Kidney capillary endothelial cell (primary cell): ENCODE measurements around the gene PITPNB.

Experiments
- DNase-seq: peaks from one replicate; pipeline ENCODE4 v3.0.0-alpha.2; 2018; ENCODE audit warnings: low spot score

PITPNB gene

DNA sequence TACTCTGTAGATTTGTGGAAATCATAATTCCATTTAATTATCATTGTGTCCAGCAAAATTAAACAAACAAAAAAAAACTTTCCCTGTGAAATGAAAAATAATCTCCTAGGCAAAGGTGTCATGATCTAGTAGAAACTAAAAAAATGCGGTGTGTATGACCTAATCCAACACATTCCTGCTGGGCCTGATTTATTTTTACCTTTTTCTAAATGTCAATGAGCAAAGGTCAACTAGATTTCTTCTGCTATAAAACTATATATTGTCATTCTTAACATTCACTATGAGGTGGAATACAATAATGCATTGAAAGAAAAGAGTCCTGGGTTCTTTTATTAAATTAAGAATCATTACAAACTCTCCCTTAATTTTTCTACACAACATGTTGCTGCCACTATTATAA, 60.4 kb downstream of the PITPNB start:
- DNase-seq: no peak

DNA sequence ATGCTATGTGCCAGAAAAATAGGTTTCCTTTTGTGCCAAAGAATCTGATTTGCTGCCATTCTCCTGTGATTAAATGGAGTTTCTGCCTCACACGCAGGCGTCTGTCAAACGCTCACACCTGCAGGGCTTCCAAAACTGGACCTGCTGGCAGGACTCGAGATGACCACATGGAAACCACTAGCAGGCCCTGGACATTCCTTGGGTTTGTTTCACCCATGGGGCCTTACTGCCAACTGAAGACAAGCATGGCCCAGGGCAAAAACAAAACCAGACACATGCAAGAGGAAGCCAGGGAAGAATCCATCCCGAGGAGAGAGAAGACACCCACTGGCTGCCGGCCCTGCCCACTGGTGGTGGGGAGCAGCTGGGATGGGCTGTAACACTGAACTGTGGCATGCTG, 61.6 kb downstream of the PITPNB start:
- DNase-seq: no peak

DNA sequence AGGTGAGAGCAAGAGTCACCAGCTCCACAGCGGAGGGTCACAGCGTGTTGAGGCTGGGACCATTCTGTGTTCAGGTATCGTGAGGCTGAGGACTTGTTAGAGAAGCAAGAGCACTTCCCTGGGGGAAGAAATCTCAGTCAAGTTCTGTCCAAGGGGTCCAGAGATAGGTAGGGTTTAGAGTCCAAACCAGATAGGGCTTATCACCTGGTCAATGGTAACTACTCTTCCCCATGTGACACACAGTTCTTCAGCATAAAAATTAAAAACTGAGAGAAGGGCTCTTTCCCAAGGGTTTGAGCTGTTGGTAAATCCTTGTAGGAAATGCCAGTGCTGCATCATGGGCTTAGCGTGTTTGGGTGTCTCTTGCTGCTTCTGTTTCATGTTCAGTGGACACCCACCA, 62.7 kb downstream of the PITPNB start:
- no peak for DNase-seq

DNA sequence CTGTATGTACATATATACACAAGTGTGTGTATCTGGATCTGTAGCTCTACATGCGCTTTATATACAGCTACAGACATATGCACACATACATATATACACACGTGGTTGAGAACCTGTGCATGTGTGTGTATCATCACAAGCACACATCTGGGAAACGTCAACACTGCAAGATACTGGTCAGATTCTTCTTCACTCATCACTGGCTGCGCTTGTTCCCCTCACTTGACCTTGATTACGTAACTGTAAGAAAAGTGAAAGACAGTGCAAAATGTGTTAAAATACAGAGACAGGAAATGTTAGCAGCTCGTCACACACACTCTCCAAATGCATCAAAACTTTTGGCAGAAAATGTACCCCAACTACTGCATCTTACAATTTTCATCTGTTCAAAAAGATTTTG, 65.6 kb downstream of the PITPNB start:
- DNase-seq: no peak

GRCh38 chr22:27851974-27852746, 66.9 kb downstream of the PITPNB start:
- DNase-seq: no peak

- DNase-seq: peak; percentile 19
Observed at GRCh38 chr22:27850000-27850521, 69.0 kb downstream of the PITPNB start.

DNA sequence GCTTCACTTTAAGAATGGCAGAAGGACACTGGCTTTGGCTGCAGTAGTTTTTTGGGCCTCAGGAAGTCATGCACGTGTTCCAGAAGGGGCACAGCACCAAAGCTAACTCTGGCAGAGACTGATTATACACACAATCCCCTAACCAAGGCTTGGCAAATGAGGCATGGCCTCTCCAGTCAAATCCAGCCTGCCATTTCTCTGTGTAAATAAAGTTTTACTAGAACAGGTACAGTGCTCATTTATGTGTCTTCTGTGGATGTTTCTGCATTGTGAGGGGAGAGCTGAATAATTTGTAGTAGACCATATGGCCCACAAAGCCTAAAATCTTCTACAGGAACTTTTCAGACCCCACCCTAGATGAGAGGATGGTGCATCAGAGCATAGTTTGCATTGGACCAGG, 71.1 kb downstream of the PITPNB start:
- no peak for DNase-seq

DNA sequence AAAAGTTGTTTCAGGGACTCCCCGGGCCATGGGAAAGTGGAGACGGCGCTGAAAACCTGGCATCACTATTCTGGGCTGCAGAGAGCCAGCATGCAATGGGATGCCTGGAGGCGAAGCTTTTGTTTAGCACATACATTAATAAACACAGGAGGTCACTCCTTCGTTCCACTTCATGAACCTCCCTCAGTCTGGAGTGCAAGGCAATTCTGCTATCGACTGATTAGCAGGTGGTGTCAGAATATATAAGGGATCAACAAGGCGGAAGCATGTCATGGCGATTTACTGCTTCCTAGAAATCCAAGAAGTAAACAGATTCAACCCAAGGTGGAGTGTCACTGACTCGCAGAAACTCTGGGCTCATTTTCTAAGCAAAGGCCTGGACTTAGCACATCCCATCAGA, 72.1 kb downstream of the PITPNB start:
- no peak for DNase-seq

DNA sequence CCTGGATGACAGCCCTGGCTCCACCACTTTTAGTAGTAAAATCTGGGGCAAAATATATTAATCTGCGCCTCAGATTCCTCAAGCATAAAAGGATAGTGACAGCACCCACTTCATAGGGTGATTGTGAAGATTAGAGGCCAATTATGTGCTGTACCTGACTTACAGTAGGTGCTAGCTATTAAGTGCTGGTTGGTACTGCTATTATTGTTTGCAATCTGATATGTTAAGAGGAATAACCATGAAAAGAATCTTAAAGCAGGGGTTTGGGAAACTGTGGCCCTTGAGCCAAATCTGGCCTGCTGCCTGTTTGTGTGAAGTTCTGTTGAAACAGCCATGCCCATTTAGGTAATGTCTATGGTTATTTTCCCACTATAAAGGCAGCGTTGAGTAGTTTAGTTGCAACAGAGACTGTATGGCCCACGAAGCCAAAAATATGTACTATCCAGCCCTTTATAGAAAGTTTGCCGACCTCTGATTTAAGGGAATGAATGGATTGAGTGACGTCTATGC, 72.8 kb downstream of the PITPNB start:
- DNase-seq: no peak

- DNase-seq: no peak
Observed at GRCh38 chr22:27845644-27846043, 73.4 kb downstream of the PITPNB start.

GRCh38 chr22:27844656-27845591, 74.1 kb downstream of the PITPNB start:
- no peak for DNase-seq

GRCh38 chr22:27844256-27844655, 74.8 kb downstream of the PITPNB start:
- DNase-seq: no peak

- no peak for DNase-seq
Observed at GRCh38 chr22:27843441-27843840, 75.6 kb downstream of the PITPNB start.

GRCh38 chr22:27842669-27843431, 76.2 kb downstream of the PITPNB start:
- no peak for DNase-seq

- DNase-seq: no peak
Observed at GRCh38 chr22:27842201-27842600, 76.9 kb downstream of the PITPNB start.

DNA sequence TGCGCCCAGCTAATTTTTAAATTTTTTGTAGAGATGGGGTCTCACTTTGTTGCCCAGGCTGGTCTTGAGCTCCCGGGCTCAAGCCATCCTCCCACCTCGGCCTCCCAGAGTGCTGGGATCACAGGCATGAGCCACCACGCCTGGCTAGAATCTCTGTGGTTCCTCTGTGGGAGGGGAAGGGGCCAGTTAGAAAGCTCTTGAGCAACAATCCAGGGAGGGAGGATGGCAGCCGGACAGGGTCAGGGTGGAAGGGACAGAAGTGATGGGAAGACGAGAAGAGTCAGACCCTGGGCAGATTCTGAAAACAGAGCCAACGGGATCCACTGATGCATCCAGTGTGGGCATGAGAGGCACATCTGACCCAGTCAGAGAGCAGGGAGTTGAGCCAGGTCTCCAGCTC, 78.6 kb downstream of the PITPNB start:
- DNase-seq: no peak

DNA sequence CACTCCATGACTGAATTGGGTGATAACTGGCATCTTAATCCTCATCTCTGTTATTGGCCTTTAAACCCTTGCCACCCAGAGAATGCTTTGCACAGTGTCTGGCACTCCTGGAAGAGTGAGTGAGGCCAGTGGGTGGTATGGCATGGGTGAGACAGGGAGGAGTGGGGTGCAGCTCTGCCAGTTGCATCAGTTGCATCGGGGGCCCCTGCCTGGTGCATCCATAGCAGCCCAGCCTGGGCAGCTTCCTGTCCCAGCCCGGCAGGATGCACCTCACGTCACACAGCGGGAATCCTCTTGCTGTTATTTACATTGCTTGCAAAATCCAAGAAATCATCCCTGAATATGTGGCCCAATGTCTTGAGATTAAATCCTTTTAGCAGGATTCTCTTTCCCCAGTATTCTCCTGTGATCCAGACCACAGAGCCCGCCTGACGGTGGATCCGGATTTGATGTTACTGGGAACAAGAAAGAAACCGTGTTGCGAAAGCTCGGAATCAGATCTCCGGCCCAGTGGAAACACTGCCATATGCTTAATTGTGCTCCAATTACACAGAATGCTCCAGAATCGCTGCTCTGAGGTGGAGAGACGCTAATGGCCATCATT, 79.9 kb downstream of the PITPNB start:
- DNase-seq: no peak

GRCh38 chr22:27836181-27836580, 82.9 kb downstream of the PITPNB start:
- DNase-seq: no peak

- DNase-seq: no peak
Observed at GRCh38 chr22:27835446-27835845, 83.6 kb downstream of the PITPNB start.

GRCh38 chr22:27834364-27835185, 84.5 kb downstream of the PITPNB start:
- DNase-seq: no peak

GRCh38 chr22:27833803-27834202, 85.3 kb downstream of the PITPNB start:
- DNase-seq: no peak
